ENCODE results near the gene STPG1.

DNA sequence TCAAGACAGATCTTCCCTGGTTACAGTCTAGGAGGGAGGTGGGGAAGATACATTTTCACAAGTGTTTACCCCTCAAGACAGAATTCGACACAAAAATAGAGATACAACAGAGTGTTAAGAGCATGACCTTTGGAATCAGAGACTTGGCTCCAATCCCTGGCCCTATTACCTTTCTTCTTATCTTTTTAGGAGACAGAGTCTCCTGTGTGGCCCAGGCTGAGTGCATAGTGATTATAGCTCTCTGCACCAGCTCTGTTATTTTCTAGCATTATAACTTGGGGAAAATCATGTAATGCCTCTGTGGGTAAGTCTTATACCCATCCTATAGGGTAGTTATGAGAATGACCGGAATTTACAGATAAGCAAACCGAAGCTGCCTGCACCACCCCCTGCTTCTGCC lies 11.9 kb upstream of the STPG1 start:
- TF ChIP-seq, protein P1, sequence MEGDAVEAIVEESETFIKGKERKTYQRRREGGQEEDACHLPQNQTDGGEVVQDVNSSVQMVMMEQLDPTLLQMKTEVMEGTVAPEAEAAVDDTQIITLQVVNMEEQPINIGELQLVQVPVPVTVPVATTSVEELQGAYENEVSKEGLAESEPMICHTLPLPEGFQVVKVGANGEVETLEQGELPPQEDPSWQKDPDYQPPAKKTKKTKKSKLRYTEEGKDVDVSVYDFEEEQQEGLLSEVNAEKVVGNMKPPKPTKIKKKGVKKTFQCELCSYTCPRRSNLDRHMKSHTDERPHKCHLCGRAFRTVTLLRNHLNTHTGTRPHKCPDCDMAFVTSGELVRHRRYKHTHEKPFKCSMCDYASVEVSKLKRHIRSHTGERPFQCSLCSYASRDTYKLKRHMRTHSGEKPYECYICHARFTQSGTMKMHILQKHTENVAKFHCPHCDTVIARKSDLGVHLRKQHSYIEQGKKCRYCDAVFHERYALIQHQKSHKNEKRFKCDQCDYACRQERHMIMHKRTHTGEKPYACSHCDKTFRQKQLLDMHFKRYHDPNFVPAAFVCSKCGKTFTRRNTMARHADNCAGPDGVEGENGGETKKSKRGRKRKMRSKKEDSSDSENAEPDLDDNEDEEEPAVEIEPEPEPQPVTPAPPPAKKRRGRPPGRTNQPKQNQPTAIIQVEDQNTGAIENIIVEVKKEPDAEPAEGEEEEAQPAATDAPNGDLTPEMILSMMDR (IDR thresholded peaks at IDR 0.05): no peak
- no peak for TF ChIP-seq POLR2A (IDR thresholded peaks at IDR 0.05)
